Endodermal cell (in vitro differentiated cells): Measurements from ENCODE around the gene RNF112. TPM values are rescaled to one million over a fixed set of nuclear protein-coding genes. Genes with fewer than 3 reads are reported as not detected.

Source experiments
- DNase-seq: peaks from one replicate; pipeline ENCODE4 v3.0.0-alpha.2; 2017
- H3K27ac ChIP-seq: 2 replicates; pipeline ENCODE4 v1.5.1; 2013; ENCODE audit warnings: mild to moderate bottlenecking, low read depth, low read length, moderate library complexity
- H3K27me3 ChIP-seq: 2 replicates; pipeline ENCODE4 v1.6.1; 2013; ENCODE audit warnings: mild to moderate bottlenecking, low read length, moderate library complexity; ENCODE audit not compliant: insufficient read depth, control insufficient read depth, poor library complexity, severe bottlenecking
- H3K36me3 ChIP-seq: 2 replicates; pipeline ENCODE4 v1.7.0; 2013; ENCODE audit warnings: mild to moderate bottlenecking, low read length, moderate library complexity; ENCODE audit not compliant: control insufficient read depth, insufficient read depth
- H3K4me1 ChIP-seq: one replicate; pipeline ENCODE4 v1.7.0; 2013; ENCODE audit warnings: low read length; ENCODE audit not compliant: control insufficient read depth, insufficient read depth
- H3K4me3 ChIP-seq: 2 replicates; pipeline ENCODE4 v1.5.1; 2013; ENCODE audit warnings: mild to moderate bottlenecking, low read length, moderate library complexity
- H3K9ac ChIP-seq: 2 replicates; pipeline ENCODE4 v1.6.1; 2013; ENCODE audit warnings: mild to moderate bottlenecking, low read length, moderate library complexity; ENCODE audit not compliant: poor library complexity, severe bottlenecking; ENCODE audit errors: extremely low read depth
- H3K9me3 ChIP-seq: 2 replicates; pipeline ENCODE4 v1.6.1; 2013; ENCODE audit warnings: mild to moderate bottlenecking, low read length, moderate library complexity; ENCODE audit not compliant: control insufficient read depth
- H3K27ac Mint-ChIP-seq: 2 replicates; pipeline ENCODE4 v1.8.0; 2020; ENCODE audit warnings: mixed read lengths
- H3K27me3 Mint-ChIP-seq: 2 replicates; pipeline ENCODE4 v1.8.0; 2021; ENCODE audit warnings: mild to moderate bottlenecking, mixed read lengths; ENCODE audit not compliant: insufficient read depth
- H3K36me3 Mint-ChIP-seq: 2 replicates; pipeline ENCODE4 v1.8.0; 2020; ENCODE audit warnings: low read depth, mixed read lengths
- H3K4me1 Mint-ChIP-seq: 2 replicates; pipeline ENCODE4 v1.8.0; 2020; ENCODE audit warnings: mixed read lengths
- H3K4me3 Mint-ChIP-seq: 2 replicates; pipeline ENCODE4 v1.8.0; 2020; ENCODE audit warnings: mild to moderate bottlenecking, moderate library complexity, mixed read lengths
- H3K9me3 Mint-ChIP-seq: 2 replicates; pipeline ENCODE4 v1.8.0; 2020; ENCODE audit warnings: mild to moderate bottlenecking, mixed read lengths
- CTCF ChIP-seq: fragments of 200-600 bp; sonication (generic); conservative IDR thresholded peaks from 2 replicates; pipeline ENCODE4 v1.5.0; 2021; ENCODE audit warnings: antibody characterized with exemption, mild to moderate bottlenecking
- WGBS, 2 experiments: methylation state at CpG; one replicate each; pipeline versions ENCODE4 v1.1.5 to v1.1.7; 2013; ENCODE audit warnings: missing lambda C conversion rate in 2 of 2, mixed read lengths in 1 of 2; ENCODE audit not compliant: insufficient coverage in 1 of 2, insufficient read length in 1 of 2; 5-methylcytosine and 5-hydroxymethylcytosine counted together
- total RNA-seq, 2 donors: library from RNA; stranded (reverse); fragmentation: NEBNext Ultra II Directional in 1 of 2; extraction: Animal tissue kit (Norgen Biotek cat#: 25700) in 1 of 2; gene quantifications; 2 replicates in 1 of 2; 3 replicates in 1 of 2; pipeline ENCODE4 v1.2.1, GENCODE V29; 2021

Gene RNF112
- total RNA-seq, 2 donors from 2014 or later, result 1.1 to 1.9 TPM

- H3K9ac ChIP-seq, result no peak overlapping the region
- peak overlapping the region; percentile 72 for H3K4me3 ChIP-seq
- Mint-ChIP-seq H3K4me3 (no peak overlapping the region), H3K4me1 (peaks cover 58% of the 10 kb centered on the region), H3K36me3 (peaks cover 10% of the 10 kb centered on the region), H3K9me3 (peaks cover 14% of the 10 kb centered on the region), H3K27me3 (no peaks in the 10 kb centered on the region), H3K27ac (no peak overlapping the region)
- peaks cover 24% of the 10 kb centered on the region for H3K4me1 ChIP-seq
- peaks cover 9% of the 10 kb centered on the region for H3K36me3 ChIP-seq
- no peak overlapping the region for H3K27ac ChIP-seq
- no peaks in the 10 kb centered on the region for H3K27me3 ChIP-seq
- no peak for TF ChIP-seq CTCF
- 91 to 96% methylated on average over 3 of the region's 3 CpGs for WGBS, 2 experiments
- peak; percentile 41 for DNase-seq
- peaks cover 35% of the 10 kb centered on the region for H3K9me3 ChIP-seq
Observed at GRCh38 chr17:19453296-19453695, 42.3 kb downstream of the RNF112 start.

- no peak for DNase-seq
- H3K27me3 ChIP-seq, result no peaks in the 10 kb centered on the region
- peak overlapping the region; percentile 72 for H3K4me3 ChIP-seq
- peaks cover 27% of the 10 kb centered on the region for H3K9me3 ChIP-seq
- Mint-ChIP-seq H3K27ac (no peak overlapping the region), H3K4me3 (no peak overlapping the region), H3K27me3 (no peaks in the 10 kb centered on the region), H3K4me1 (peaks cover 59% of the 10 kb centered on the region), H3K36me3 (peaks cover 8% of the 10 kb centered on the region), H3K9me3 (peaks cover 14% of the 10 kb centered on the region)
- no peak for TF ChIP-seq CTCF
- H3K4me1 ChIP-seq, result peaks cover 24% of the 10 kb centered on the region
- WGBS, 2 experiments, result 94% methylated on average over 2 of the region's 2 CpGs; no CpG with 5 or more reads in 1 of the 2 experiments
- H3K27ac ChIP-seq, result no peak overlapping the region
- H3K36me3 ChIP-seq, result peaks cover 9% of the 10 kb centered on the region
- H3K9ac ChIP-seq, result no peak overlapping the region
Observed at GRCh38 chr17:19454074-19454473, 43.0 kb downstream of the RNF112 start.

- Mint-ChIP-seq H3K4me3 (peak overlapping the region; percentile 30), H3K9me3 (no peaks in the 10 kb centered on the region), H3K27me3 (no peaks in the 10 kb centered on the region), H3K4me1 (peaks cover 73% of the 10 kb centered on the region), H3K36me3 (peaks cover 1% of the 10 kb centered on the region), H3K27ac (peak overlapping the region; percentile 94)
- no peaks in the 10 kb centered on the region for H3K27me3 ChIP-seq
- peak overlapping the region; percentile 42 for H3K27ac ChIP-seq
- H3K9ac ChIP-seq, result no peak overlapping the region
- TF ChIP-seq CTCF, result no peak
- 68 to 83% methylated on average over 5 to 6 of the region's 6 CpGs for WGBS, 2 experiments
- H3K9me3 ChIP-seq, result peaks cover 13% of the 10 kb centered on the region
- H3K36me3 ChIP-seq, result no peaks in the 10 kb centered on the region
- peak overlapping the region; percentile 72 for H3K4me3 ChIP-seq
- peaks cover 39% of the 10 kb centered on the region for H3K4me1 ChIP-seq
- DNase-seq, result peak; percentile 82
Observed at GRCh38 chr17:19456016-19456927, 45.2 kb downstream of the RNF112 start.
